Stomach (tissue), 4 donors: ENCODE data around the gene DNAJC10.
"Not testable (repeated sequence)": the region's sequence is repeated elsewhere in the genome, so short reads cannot be mapped to it uniquely, and the experiment has no call there.

ENCODE experiments used
- EP300 ChIP-seq: sonication (generic); formaldehyde crosslinking; IDR thresholded peaks from one replicate; pipeline ENCODE4 v1.6.1; 2017; ENCODE audit warnings: antibody characterized with exemption
- POLR2A ChIP-seq, 4 donors: fragments of 450-650 bp; IDR thresholded peaks; one replicate each; pipeline ENCODE4 v1.6.1; 2016; ENCODE audit warnings: antibody characterized with exemption in 4 of 4, control low read depth in 2 of 4, mild to moderate bottlenecking in 1 of 4, moderate library complexity in 1 of 4
- POLR2AphosphoS5 ChIP-seq, 3 donors: sonication (generic); formaldehyde crosslinking; IDR thresholded peaks; one replicate each; pipeline ENCODE4 v1.6.1; 2016; ENCODE audit warnings: antibody characterized with exemption in 3 of 3
- TF ChIP-seq, protein P1 (sequence below), 7 experiments: fragments of 450-650 bp in 4 of 7; fragments of 200-600 bp in 3 of 7; sonication (generic) in 3 of 7; IDR thresholded peaks; one replicate each; pipeline ENCODE4 v1.5.1; 2016 to 2019; ENCODE audit warnings: antibody characterized with exemption in 7 of 7, control low read depth in 2 of 7, mild to moderate bottlenecking in 1 of 7

DNA sequence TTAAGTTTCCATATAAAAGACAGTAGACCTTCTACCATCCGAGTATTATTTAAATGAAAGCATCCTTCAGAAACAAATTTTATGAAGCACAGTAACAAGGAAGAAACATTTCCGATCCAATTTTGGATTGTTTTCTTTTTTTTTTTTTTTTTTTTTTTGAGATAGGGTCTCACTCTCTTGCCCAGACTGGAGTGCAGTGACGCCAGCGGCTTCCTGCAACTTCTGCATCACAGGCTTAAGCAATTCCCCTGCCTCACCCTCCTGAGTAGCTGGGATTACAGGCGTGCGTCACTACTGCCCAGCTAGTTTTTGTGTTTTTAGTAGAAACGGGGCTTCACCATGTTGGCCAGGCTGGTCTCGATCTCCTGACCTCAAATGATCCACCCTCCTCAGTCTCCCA lies 3.1 kb downstream of the DNAJC10 start:
- TF ChIP-seq, protein P1, sequence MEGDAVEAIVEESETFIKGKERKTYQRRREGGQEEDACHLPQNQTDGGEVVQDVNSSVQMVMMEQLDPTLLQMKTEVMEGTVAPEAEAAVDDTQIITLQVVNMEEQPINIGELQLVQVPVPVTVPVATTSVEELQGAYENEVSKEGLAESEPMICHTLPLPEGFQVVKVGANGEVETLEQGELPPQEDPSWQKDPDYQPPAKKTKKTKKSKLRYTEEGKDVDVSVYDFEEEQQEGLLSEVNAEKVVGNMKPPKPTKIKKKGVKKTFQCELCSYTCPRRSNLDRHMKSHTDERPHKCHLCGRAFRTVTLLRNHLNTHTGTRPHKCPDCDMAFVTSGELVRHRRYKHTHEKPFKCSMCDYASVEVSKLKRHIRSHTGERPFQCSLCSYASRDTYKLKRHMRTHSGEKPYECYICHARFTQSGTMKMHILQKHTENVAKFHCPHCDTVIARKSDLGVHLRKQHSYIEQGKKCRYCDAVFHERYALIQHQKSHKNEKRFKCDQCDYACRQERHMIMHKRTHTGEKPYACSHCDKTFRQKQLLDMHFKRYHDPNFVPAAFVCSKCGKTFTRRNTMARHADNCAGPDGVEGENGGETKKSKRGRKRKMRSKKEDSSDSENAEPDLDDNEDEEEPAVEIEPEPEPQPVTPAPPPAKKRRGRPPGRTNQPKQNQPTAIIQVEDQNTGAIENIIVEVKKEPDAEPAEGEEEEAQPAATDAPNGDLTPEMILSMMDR (IDR thresholded peaks at IDR 0.05) = not testable (repeated sequence)
- not testable (repeated sequence) for TF ChIP-seq POLR2A (IDR thresholded peaks at IDR 0.05); POLR2AphosphoS5 (IDR thresholded peaks at IDR 0.05); EP300
